Vagina (tissue), 2 donors: ENCODE measurements around the gene TMEM242.

Source experiments
- CTCF ChIP-seq, 3 experiments: fragments of 450-650 bp in 2 of 3; fragments of 200-600 bp in 1 of 3; sonication (generic) in 1 of 3; IDR thresholded peaks; one replicate each; pipeline ENCODE4 v1.5.1; 2017 to 2019; ENCODE audit warnings: antibody characterized with exemption in 3 of 3, mild to moderate bottlenecking in 2 of 3, moderate library complexity in 2 of 3
- POLR2A ChIP-seq, 2 donors: fragments of 450-650 bp; IDR thresholded peaks; one replicate each; pipeline ENCODE4 v1.6.1; 2017; ENCODE audit warnings: antibody characterized with exemption in 2 of 2, mild to moderate bottlenecking in 2 of 2, moderate library complexity in 2 of 2
- POLR2AphosphoS5 ChIP-seq, 2 donors: sonication (generic); formaldehyde crosslinking; IDR thresholded peaks; one replicate each; pipeline ENCODE4 v1.9.0; 2017; ENCODE audit warnings: antibody characterized with exemption in 2 of 2, mild to moderate bottlenecking in 2 of 2, low read depth in 1 of 2; ENCODE audit not compliant: insufficient read depth in 1 of 2

DNA sequence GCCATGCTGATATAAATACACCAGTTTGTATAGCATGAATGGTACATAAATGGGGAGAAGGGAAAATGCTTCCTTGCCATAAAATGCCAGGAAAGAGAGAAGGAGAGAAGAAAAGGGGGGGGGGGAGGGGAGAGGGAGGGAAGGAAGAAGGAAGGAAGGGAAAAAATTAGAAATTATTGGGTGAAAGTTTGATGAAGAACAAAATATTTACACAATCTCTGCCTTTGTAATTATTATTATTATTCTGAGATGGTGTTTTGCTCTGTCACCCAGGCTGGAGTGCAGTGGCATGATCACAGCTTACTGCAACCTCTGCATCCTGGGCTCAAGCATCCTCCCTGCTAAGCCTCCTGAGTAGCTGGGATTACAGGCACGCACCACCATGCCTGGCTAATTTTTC, 47.4 kb upstream of the TMEM242 start:
- TF ChIP-seq CTCF (IDR thresholded peaks at IDR 0.05) (no peak), POLR2AphosphoS5 (IDR thresholded peaks at IDR 0.05; ENCODE audit: insufficient read depth in 1 of 2, low read depth in 1 of 2) (no peak), POLR2A (IDR thresholded peaks at IDR 0.05) (no peak)
